GM19452 (cell line): ENCODE measurements around the gene SYNE4.

ENCODE experiments used
- ATAC-seq: cut with Tn5 transposase; IDR thresholded peaks from one replicate; pipeline ENCODE4 v1.9.1; 2021; ENCODE audit not compliant: unreplicated experiment

The SYNE4 gene

DNA sequence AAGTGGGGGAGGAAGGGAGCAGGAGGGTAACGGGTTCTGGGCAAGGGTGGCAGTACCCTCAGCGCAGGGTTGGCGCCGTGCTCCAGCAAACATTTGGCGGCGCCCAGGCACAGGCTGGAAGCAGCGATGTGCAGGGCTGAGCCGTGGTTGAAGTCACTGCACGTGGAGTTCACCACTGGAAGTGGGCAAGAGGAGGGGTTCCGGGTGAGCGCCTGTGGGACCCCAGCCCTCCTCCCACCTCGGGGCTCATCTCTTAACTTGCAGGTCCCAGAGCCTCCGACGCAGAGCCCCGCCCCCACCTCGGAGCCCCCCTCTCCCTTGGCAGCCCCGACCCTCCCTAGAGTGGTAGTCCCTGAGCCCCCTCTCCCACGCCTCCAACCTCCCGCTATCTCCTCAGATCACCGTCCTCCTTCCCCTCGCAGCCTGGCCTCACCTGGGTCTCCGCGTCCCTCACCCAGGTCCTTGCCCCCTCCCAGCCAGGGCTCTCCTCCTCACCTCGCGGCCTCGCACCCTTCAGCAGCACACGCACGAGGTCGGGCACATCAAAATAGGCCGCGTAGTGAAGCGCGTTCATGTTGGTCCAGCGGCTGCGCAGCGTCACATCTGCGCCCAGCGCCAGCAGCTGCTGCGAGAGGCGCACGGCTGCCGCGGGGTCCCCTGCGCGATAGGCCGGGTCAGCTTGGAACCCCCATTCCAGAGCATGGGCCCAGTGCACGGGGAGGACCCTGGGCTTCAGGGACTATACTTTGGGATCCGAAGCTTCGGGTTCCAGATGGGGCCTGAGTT lies 17.7 kb upstream of the SYNE4 start:
- no peak for ATAC-seq

DNA sequence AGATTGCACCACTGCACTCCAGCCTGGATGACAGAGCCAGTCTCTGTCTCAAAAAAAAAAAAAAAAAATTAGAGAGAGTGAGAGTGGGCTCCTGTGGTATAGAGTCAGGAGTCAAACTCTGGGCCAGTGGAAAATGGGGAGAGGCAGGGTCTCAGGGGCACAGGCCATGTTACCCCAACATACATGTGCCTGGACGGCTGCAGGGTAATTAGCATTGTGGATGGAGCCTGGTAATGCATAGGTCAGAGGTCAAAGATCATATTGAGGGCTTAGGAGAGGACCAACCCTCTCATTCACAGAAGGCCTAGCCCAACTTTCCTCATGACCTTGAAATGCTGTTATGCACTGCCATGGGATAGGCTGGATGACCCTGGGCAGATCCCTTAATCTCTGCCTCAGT lies 16.9 kb upstream of the SYNE4 start:
- no peak for ATAC-seq

DNA sequence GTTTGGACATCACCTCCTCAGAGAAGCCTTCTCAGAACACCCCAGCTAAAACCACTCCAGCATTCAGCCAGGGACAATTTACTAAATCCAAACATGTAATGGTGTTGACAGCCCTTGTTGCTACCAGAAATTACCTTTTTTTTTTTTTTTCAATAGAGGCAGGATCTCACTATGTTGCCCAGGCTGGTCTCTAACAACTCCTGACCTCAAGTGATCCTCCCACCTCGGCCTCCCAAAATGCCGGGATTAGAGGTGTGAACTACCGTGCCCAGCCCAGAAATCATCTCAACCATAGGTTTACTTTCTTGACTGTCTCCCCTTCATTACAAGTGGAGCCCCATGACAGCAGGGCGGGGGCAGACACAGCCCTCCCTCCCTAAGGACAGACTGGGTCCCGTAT lies 14.8 kb upstream of the SYNE4 start:
- ATAC-seq, result no peak

DNA sequence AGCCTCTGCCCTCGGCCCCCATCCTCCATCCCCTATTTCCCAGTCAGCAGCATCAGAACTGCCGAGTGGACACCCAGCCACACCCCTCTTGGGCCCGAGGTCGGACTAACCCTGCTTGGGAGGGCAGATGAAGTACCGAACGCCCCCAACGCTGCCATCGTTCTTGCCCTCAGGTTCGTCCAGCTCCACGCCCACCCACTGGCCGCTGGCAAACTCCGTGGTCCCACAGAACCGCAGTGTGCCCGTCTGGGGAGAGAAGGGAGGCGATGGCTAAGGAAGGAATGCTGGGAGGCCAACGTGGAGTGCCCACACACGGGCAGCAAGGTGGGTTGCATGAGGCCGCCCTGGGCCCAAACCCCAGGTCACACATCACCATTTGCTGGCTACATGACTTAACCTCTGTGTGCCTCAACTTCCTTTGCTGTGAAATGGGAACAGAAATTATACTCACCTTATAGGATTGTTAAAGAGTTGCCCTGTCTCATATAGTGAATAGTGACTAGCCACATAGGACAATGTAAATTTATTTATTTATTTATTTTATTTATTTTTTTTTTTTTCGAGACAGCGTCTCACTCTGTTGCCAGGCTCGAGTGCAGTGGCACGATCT lies 10.6 kb upstream of the SYNE4 start:
- ATAC-seq, result no peak

DNA sequence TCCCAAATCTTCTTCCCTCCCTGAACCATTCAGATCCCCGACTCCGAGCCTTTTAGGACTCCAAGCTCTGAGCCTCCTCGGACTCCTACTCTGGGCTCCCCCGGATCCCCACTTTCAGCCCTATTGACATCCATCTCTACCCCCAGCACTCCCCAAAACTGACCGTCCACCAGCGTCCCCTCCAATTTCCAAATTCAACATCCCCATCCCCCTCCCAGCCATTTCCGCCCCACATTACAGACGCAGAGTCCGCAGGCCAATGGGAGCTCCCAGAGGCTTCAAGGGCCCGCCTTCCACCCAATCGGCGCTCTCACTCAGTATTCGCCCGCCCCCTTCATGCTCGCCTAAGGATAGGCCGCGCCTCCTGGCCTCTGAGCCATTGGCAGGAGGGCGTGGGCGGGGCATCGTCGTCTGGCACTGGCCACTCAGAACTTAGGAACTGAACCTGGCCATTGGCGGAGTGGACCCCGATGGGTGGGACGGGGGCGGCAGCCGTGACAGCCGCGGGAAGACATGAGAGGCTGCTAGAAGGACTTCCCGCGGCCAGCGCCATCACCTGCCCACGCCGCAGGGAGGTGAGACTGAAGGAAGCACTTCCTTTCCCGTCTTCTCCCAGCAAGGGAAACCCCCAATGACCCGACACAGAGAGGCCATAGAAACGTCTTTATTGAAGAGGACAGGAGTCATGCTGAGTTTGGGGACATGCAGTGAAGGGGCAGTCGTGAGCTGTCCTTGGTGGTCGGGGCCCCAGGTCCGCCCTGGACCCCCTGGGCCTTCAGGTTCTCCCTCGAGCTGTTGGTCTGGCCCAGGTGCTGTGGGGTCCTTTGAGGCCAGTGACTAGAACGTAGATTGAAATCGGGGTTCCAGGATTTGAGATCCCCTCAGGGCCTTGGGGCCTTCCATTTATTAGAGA lies 5.7 kb upstream of the SYNE4 start, which contains the start of gene ALKBH6:
Gene ALKBH6, minus strand, starts transcription at position 202 of the 913 bp plus-strand sequence. CDS start 816 bp downstream, outside the sequence.
- ATAC-seq, result peak; percentile 96

DNA sequence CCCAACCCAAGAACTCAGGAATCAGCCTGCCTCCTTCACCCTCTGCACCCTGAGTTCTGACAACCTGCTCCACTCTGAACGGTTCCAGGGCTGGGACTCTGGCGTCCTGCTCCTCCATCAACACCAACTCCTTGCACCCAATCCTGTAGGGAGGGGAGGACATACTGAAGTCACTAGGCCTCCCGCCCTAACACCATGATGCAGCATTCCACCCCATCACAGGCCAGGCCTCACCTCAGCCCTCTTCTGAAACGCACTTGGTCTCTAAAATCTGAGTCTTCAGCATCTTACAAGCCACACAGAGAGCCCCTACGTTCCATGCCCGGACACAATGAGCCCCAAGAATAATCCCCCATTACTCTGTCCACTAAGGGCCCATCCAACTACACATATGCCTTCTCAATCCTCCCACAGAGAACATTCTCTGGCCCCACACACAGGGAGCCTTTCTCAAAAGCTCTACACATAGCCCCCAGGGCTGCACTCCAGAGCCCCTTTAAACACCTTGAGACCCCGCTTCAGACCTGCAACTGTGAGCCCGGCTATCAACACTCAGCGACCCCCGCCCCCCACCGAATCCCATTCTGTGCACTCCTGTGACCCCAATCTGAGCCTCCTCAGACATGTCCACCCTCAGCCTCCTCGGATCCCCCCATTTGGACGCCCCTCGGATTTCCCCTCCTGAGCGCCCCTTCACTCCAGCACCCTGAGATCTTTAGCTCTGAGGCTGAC lies 4.8 kb upstream of the SYNE4 start:
- ATAC-seq, result no peak

DNA sequence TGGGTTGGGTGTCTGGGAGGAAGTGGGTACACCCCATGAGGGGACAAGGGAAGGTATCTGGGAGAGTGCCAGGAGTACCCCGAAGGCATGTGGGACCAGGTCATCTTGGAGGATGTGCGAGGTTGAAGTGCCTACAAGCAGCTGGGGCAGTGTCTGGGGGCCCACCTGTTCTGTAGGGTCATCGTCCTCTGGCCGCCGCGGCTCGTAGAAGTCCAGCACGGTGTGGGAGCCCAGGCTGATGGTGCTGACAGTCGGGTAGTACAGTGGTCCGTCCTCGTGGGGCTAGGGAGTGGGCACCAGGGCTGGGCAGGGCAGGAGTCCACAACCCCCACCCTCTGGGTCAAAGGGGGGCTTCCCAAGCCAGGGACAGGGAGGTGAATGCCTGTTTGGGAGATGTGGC lies 1.8 kb upstream of the SYNE4 start:
- no peak for ATAC-seq

DNA sequence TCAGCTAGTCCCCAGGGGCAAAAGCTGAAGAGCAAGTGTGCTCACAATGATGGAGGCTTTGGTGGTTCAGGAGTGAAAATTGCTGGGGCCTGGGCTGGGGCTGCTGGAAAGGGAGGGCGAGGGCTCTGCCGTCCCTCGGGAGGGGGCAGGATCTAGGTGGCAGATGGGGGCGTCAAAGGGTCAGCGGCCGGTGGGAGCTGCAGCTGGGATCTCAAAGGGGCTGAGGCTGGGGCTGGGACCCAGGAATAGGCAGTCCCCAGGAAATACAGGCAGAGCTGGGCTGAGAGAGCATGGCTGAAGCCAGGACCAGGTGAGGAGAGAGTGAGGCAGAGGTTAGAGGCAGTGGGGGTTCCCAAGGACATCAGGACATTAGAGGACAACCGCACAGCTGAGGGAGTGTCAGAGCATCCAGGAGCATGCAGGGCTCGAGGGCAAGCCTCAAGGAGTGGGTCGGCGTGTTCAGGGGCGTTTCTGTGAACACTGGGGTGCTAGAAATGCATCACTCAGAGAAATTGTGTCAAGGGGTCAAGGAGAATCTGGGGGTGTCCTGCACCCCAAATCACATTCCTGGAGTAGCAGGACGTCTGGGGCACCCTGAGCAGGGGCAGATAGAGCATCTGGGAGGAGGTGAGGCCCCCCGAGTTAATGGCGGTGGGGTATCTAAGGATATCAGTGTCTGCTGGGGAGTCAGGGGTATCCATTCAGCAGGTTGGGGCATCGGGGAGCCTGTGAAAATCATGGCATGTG lies 1.2 kb upstream of the SYNE4 start:
- ATAC-seq, result no peak

DNA sequence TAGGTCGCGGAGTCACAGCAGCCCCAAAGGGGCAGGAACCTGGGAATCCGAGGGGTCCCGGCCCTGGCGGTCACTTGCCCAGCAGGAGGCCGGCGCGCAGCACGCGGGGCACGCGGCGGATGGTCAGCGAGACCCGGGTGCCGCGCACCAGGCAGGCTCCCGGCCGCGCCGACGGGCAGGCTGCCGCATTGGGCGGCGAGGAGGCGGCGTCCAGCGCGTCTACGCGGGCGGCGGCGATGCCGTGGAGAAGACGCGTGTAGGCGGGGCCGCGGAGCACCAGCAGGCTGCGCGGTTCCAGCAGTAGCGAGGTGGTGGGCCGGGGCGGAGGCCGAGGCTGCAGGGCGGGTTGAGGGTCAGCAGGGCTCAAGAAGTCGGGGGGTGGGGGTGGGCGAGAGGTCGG lies 607 bp upstream of the SYNE4 start:
- no peak for ATAC-seq

DNA sequence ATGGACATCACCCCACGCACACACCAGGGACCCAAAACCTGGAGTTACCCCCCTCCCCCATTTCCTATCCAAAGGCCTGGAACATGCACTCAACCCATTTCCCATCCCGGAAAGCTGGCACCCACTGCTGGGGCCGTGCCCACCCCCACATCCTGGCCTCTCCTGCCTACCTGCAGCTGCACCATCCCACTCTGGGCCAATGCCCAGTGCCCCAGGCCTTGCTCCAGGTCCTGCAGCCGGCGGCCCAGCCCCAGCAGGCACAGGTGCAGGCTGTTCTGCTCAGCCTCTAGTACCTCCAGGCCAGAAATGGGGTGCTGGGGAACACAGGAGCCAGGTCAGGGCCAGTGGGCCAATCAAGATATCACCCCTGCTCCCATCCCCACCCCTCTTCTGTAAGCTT lies 1.7 kb downstream of the SYNE4 start:
- no peak for ATAC-seq

DNA sequence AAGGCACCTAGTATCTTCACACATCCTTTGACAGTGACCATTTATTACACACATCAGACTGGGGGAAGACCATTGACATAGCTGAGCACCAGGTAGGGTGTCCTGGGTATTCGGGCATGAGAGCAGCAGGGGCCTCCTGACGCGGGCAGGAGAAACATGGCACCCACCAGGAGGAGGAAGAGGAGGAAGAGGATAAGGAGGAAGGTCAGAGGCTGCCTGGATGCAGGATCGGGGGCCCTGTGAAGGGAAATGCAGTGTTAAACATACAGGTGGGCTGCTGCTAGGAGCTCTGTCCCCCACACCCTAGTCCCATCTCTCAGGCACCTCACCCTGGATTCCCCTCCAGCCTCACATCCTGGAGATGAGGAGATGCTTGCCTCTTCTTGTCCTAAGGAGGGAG lies 5.3 kb downstream of the SYNE4 start:
- ATAC-seq, result no peak

DNA sequence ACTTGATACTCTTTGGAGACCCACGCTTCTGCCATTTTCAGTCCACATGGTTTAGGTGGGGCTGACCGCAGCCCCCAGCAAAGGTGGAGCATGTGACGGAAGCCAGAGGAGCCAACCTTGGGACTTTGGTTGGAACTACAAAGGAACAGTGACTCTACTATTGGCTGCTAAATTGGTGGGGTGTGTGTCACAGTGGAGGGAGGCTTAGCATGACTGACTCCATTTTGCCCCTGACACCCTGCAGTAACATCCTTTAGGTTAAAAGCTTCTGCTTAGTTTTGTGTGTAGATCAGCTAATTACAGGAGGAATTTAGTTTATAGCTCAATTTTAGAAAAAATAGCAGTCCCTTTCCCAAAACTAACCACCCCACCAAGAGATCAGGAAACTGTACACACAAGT lies 7.0 kb downstream of the SYNE4 start:
- ATAC-seq, result no peak

DNA sequence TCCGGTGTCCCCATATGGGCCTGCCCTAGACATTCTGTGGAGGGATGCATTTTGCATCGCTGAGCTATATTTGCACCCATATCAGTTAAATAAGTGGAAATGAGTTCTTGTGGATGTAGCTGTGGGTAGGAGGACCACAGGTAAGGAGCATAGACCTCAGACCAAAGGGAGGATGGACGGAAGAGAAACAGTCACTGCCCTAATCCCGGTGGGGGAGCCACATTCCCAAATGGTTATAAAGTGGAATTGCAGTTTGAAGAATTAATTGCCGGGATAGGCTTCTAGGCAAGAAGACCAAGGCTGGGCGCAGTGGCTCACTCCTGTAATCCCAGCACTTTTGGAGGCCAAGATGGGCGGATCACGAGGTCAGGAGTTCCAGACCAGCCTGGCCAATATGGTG lies 11.8 kb downstream of the SYNE4 start:
- ATAC-seq, result no peak

DNA sequence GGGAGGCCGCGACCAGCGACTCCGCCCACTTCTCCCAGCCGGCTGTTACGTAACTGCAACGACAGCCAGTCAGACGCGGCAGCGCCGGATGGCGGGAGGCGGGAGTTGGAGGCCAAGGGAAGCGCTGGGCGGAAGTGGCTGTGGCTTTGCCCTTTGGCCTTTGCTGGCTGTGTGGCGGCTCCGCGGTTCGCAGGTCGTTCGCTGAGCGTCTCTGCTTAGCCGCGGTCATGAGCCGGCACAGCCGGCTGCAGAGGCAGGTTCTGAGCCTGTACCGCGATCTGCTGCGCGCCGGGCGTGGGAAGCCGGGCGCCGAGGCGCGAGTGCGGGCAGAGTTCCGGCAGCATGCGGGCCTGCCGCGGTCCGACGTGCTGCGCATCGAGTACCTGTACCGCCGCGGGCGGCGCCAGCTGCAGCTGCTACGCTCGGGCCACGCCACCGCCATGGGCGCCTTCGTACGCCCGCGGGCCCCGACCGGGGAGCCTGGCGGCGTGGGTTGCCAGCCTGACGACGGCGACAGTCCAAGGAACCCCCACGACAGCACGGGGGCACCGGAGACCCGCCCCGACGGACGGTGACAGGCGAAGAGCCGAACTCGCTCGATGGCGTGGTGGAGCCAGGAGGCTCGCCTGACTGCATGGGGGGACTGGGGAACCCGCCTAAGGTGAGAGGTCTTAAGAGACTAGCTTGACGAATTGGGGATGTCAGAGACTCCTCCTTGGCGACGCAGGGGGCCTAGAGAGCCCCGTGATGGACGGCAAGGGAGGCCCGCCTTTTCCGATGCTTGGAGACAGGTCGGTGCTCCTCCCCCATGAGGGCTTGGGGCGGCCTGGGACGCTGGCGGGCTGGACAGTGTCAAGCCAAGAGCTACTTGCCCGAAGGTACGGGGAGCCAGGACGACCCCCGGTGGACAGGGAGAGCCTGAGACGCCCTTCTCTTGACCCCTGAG lies 13.3 kb downstream of the SYNE4 start, which contains the start of gene SDHAF1:
Gene SDHAF1, plus strand, starts transcription at position 141 of the 946 bp plus-strand sequence. Its CDS starts 87 bp downstream, at position 228.
- peak; percentile 86 for ATAC-seq

DNA sequence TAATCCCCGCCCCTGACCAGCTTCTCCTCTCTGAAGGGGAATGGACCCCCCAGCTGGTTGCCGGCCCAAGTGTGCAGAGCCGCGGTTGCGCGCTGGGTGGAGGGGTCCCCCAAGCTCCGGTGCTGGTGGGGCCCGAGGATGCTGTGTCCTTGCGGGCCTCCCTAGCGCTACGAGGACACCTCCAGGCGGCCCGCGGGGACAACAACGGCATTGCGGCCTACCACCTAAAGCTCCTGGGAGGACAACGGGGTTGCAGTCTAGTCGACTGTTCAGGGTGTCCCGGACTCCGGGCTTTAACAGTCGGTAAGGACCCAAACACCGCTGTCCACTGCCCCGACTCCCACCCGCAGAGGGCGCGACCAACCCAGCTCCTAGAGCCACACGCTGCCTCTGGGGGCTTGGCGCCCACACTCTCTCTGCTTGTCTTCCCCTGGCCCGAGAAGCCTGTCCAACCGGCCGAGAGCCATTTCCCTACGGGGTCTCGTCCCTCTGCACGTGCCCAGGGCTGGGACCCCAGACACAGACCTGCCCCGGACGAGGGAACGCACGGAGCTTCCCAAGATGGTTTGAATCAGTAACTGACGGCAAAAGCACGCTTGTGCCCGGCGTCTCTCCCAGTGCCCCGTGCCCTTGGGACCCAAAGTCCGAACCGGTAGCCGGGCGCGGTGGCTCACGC lies 14.6 kb downstream of the SYNE4 start:
- no peak for ATAC-seq

DNA sequence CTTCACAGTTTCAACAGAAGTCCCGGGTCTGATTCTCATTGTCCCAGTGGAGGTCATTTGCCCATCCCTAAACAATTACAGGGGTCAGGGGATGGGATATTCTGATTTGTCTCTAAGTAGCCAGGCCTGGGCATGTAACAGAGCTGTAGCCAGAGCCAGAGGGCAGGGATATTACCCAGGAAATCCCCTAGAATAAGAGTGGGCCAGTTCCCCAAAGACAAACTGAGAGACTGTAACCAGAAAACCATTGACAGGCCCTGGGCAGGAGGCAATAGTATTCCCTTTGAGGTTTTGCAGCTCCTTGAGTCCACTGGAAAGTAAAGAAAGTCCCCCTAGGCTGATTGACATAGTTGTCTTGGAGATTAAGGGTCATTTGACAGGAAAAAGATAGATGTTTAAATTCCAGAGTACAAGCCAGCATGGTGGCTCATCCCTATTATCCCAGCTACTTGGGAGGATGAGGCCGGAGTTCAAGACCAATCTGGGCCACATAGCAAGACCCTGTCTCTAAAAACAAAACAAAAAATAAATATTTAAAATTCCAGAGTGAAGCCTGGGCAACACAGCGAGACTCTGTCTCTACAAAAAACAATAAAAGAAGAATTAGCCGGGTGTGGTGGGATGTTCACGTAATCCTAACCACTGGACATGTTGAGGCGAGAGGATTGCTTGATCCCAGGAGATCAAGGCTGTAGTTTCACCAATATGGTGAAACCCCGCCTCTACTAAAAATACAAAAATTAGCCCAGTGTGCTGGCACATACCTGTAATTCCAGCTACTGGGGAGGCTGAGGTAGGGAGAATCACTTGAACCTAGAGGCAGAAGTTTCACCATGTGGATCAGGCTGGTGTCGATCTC lies 15.5 kb downstream of the SYNE4 start:
- ATAC-seq, result no peak

DNA sequence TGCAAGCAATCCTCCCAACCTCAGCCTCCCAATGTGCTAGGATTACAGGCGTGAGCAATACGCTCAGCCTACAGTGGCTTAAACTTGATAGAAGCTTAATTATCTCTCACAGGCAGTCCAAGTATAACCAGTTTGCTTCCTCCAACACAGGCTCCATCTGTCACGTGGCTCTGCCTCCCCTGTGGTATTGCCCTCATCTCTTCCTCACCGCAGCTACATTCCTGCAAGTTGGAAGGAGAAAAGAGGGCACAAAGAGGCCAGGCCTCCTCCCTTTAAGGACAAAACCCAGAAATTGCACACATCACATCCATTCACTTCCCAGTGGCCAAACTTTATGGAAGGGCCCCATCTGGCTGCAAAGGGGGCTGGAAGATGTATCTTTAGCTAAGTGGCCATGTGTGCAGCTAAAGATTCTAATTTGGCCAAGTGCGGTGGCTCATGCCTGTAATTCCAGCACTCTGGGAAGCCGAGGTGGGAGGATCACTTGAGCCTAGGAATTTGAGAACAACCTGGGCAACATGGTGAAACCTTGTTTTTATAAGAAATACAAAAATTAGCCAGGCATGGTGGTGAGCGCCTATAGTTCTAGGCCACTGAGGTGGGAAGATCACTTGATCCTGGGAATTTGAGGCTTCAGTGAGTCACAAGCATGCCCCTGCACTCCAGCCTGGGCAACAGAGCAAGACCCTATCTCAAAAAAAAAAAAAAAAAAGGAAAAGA lies 16.7 kb downstream of the SYNE4 start:
- ATAC-seq, result no peak
